Fibroblast of lung (primary cell): ENCODE results near the gene TMEM117. TPM values are rescaled to one million over a fixed set of nuclear protein-coding genes. Genes with fewer than 3 reads are reported as not detected.

Experiments
- DNase-seq, 2 donors: peaks; one replicate each; pipeline versions ENCODE4 v3.0.0 to v3.0.0-alpha.2; 2010; ENCODE audit warnings: low read depth in 2 of 2
- H2AFZ ChIP-seq: 2 replicates; pipeline ENCODE4 v1.5.1; 2012; ENCODE audit warnings: low read length, control low read depth, inconsistent platforms
- H3K27ac ChIP-seq: 2 replicates; pipeline ENCODE4 v1.5.1; 2011; ENCODE audit warnings: low read length, control low read depth; ENCODE audit not compliant: insufficient read depth
- H3K27me3 ChIP-seq: 2 replicates; pipeline ENCODE4 v1.5.1; 2011; ENCODE audit warnings: mild to moderate bottlenecking, low read length; ENCODE audit not compliant: control insufficient read depth, insufficient read depth
- H3K36me3 ChIP-seq: 2 replicates; pipeline ENCODE4 v1.5.1; 2011; ENCODE audit warnings: low read length; ENCODE audit not compliant: control insufficient read depth, insufficient read depth
- H3K4me1 ChIP-seq: 2 replicates; pipeline ENCODE4 v1.5.1; 2011; ENCODE audit warnings: low read length; ENCODE audit not compliant: control insufficient read depth, insufficient read depth; ENCODE audit errors: extremely low read depth
- H3K4me2 ChIP-seq: 2 replicates; pipeline ENCODE4 v1.5.1; 2011; ENCODE audit warnings: low read length, control low read depth; ENCODE audit not compliant: insufficient read depth; ENCODE audit errors: extremely low read depth
- H3K4me3 ChIP-seq, 4 experiments: fragments of 200-600 bp in 1 of 4; sonication (generic) in 1 of 4; replicated peaks in 1 of 4; 2 replicates each; pipeline ENCODE4 v1.5.1; 2011 to 2016; ENCODE audit warnings: low read length in 4 of 4, low read depth in 3 of 4, mild to moderate bottlenecking in 3 of 4, control low read depth in 2 of 4, inconsistent platforms in 1 of 4, mixed read lengths in 1 of 4; ENCODE audit not compliant: insufficient read depth in 1 of 4; ENCODE audit errors: control extremely low read depth in 1 of 4
- H3K79me2 ChIP-seq: 2 replicates; pipeline ENCODE4 v1.5.1; 2012; ENCODE audit warnings: mild to moderate bottlenecking, low read length, inconsistent platforms; ENCODE audit not compliant: control insufficient read depth, insufficient read depth
- H3K9ac ChIP-seq: 2 replicates; pipeline ENCODE4 v1.5.1; 2011; ENCODE audit warnings: mild to moderate bottlenecking, low read length, control low read depth; ENCODE audit not compliant: insufficient read depth
- H3K9me3 ChIP-seq: 2 replicates; pipeline ENCODE4 v1.5.1; 2012; ENCODE audit warnings: low read depth, low read length; ENCODE audit not compliant: control insufficient read depth, insufficient read depth
- H4K20me1 ChIP-seq: 2 replicates; pipeline ENCODE4 v1.5.1; 2011; ENCODE audit warnings: low read length; ENCODE audit not compliant: control insufficient read depth, insufficient read depth; ENCODE audit errors: extremely low read depth
- EZH2 ChIP-seq: IDR thresholded peaks from 2 replicates; pipeline ENCODE4 v1.5.1; 2012; ENCODE audit warnings: low read length, control low read depth, mild to moderate bottlenecking; ENCODE audit errors: missing control alignments
- polyA plus RNA-seq, 2 donors: library from polyadenylated mRNA; depleted of rRNA in 1 of 2; stranded (reverse) in 1 of 2; unstranded in 1 of 2; fragments of >200 nt; gene quantifications; 2 replicates each; pipeline ENCODE4 v1.2.1, GENCODE V29; 2011 to 2012; ENCODE audit warnings: missing spikeins in 1 of 2
- total RNA-seq: library from RNA; depleted of rRNA; stranded (reverse); fragments of >200 nt; gene quantifications from 2 replicates; pipeline ENCODE4 v1.2.1, GENCODE V29; 2014
- TF ChIP-seq, protein P1 (sequence below), 2 donors: IDR thresholded peaks in 1 of 2; conservative IDR thresholded peaks in 1 of 2; 1 replicate in 1 of 2; 2 replicates in 1 of 2; pipeline ENCODE4 v1.5.1; 2011 to 2012; ENCODE audit warnings: low read length in 2 of 2, control low read depth in 1 of 2, inconsistent platforms in 1 of 2, low read depth in 1 of 2, mild to moderate bottlenecking in 1 of 2

Gene TMEM117
- total and polyA plus RNA-seq, 2 donors (not counting 1 experiment from before 2014, with no cell fraction given): 7.6 to 7.8 TPM

DNA sequence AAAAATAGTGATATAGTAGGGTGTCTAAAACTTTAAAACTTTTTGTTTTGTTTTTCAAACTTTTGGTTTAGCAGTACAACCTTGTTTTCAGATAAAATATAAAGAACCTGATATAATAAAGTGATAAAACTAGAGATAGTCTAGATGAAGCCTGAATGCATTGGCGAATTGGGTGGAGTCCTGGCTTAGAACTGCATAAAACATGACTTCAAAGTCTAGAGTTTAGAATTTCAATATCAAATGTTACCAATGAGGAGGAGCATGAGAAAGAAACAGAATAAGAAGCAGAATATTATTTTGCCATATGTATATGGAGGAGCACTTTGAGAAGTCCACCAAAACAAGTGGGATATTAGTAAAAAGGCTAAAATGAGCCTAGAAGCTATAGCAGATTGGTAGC, 263.6 kb downstream of the TMEM117 start:
- Histone ChIP-seq H3K36me3 (no peaks in the 10 kb centered on the region), H3K27me3 (no peaks in the 10 kb centered on the region), H3K4me2 (no peak overlapping the region), H3K27ac (no peak overlapping the region), H3K9ac (no peak overlapping the region), H2AFZ (no peak overlapping the region), H3K4me3 (no peak overlapping the region), H3K79me2 (no peaks in the 10 kb centered on the region), H4K20me1 (no peaks in the 10 kb centered on the region), H3K9me3 (no peaks in the 10 kb centered on the region), H3K4me1 (no peaks in the 10 kb centered on the region)
- no peak for DNase-seq
- TF ChIP-seq, protein P1, sequence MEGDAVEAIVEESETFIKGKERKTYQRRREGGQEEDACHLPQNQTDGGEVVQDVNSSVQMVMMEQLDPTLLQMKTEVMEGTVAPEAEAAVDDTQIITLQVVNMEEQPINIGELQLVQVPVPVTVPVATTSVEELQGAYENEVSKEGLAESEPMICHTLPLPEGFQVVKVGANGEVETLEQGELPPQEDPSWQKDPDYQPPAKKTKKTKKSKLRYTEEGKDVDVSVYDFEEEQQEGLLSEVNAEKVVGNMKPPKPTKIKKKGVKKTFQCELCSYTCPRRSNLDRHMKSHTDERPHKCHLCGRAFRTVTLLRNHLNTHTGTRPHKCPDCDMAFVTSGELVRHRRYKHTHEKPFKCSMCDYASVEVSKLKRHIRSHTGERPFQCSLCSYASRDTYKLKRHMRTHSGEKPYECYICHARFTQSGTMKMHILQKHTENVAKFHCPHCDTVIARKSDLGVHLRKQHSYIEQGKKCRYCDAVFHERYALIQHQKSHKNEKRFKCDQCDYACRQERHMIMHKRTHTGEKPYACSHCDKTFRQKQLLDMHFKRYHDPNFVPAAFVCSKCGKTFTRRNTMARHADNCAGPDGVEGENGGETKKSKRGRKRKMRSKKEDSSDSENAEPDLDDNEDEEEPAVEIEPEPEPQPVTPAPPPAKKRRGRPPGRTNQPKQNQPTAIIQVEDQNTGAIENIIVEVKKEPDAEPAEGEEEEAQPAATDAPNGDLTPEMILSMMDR (conservative IDR thresholded peaks at IDR 0.05 in 1 of 2, IDR thresholded peaks at IDR 0.05 in 1 of 2; ENCODE audit: low read depth in 1 of 2, low read length in 2 of 2): no peak
- TF ChIP-seq EZH2: no peak

DNA sequence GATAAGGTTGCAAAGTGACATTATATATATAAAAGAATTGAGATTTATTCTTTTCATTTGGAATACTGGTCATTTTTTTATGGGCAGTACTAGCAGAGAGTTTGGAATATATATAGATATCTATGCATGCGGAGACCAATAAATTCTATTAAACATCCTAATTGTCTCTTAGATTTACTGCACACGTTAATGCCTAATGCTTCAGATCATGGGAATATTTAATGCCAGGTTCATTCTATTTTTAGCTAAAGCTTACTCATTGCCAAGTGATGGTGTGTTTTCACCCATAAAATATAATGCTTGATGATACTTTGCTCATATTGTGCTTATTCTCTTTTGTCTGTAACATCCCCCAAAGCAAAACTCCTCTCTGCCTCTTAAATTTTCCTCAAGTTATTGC, 264.4 kb downstream of the TMEM117 start:
- Histone ChIP-seq H2AFZ (no peak overlapping the region), H3K9ac (no peak overlapping the region), H3K4me3 (no peak overlapping the region), H3K36me3 (no peaks in the 10 kb centered on the region), H3K9me3 (no peaks in the 10 kb centered on the region), H3K79me2 (no peaks in the 10 kb centered on the region), H3K27ac (no peak overlapping the region), H3K4me2 (no peak overlapping the region), H4K20me1 (no peaks in the 10 kb centered on the region), H3K4me1 (no peaks in the 10 kb centered on the region), H3K27me3 (no peaks in the 10 kb centered on the region)
- DNase-seq: no peak
- TF ChIP-seq EZH2: no peak
- TF ChIP-seq, protein P1 (conservative IDR thresholded peaks at IDR 0.05 in 1 of 2, IDR thresholded peaks at IDR 0.05 in 1 of 2; ENCODE audit: low read depth in 1 of 2, low read length in 2 of 2): no peak

GRCh38 chr12:44101475-44101874, 265.6 kb downstream of the TMEM117 start:
- Histone ChIP-seq H4K20me1 (no peaks in the 10 kb centered on the region), H3K4me1 (no peaks in the 10 kb centered on the region), H3K4me2 (no peak overlapping the region), H3K9me3 (no peaks in the 10 kb centered on the region), H3K9ac (no peak overlapping the region), H2AFZ (no peak overlapping the region), H3K27ac (no peak overlapping the region), H3K36me3 (no peaks in the 10 kb centered on the region), H3K4me3 (no peak overlapping the region), H3K27me3 (no peaks in the 10 kb centered on the region), H3K79me2 (no peaks in the 10 kb centered on the region)
- TF ChIP-seq EZH2: no peak
- TF ChIP-seq, protein P1 (conservative IDR thresholded peaks at IDR 0.05 in 1 of 2, IDR thresholded peaks at IDR 0.05 in 1 of 2; ENCODE audit: low read depth in 1 of 2, low read length in 2 of 2): no peak
- no peak for DNase-seq
